HG02588 (cell line): ENCODE measurements around the gene KRTAP10-8.
"Not testable (repeated sequence)": the region's sequence is repeated elsewhere in the genome, so short reads cannot be mapped to it uniquely, and the experiment has no call there.

Source experiments
- ATAC-seq: cut with Tn5 transposase; IDR thresholded peaks from one replicate; pipeline ENCODE4 v1.9.1; 2021; ENCODE audit warnings: mild to moderate bottlenecking, moderate library complexity; ENCODE audit not compliant: unreplicated experiment

Gene KRTAP10-8

DNA sequence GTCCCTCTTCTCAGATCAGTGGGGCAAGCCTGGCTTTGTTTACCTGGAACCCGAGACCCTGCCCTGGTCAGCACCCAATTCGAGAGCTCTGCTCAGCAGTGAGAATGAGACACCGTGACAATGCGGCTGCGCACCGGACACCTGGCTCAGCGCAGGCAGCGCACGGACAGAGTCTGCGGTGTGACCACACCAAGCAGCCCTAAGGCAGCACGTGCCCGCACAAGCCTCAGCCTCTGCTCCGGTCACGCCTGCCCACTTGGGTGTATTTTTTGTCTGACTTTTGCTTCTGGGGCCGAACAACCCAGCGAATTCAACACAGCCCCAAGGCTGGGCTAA lies 4.7 kb downstream of the KRTAP10-8 start:
- ATAC-seq, result no peak

DNA sequence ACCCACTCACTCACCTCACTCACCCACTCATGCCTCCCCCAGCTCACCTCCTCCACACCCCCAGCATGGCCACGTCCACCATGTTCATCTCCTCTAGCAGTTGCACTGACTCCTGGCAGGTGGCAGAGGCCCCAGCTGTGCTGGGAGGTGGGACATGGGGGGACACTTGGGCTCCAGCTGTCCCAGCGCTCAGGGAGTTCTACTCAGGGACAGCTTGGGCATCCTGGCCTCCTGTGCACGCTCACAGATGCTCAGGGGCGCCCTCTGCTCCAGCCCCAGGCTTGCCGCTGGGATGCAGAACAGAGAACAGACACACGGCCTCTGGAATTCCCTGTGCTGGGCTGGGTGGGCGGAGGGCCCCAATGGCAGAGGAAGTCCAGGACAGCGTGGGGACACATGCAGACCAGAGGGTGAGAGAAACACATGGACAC lies 5.2 kb downstream of the KRTAP10-8 start:
- no peak for ATAC-seq

DNA sequence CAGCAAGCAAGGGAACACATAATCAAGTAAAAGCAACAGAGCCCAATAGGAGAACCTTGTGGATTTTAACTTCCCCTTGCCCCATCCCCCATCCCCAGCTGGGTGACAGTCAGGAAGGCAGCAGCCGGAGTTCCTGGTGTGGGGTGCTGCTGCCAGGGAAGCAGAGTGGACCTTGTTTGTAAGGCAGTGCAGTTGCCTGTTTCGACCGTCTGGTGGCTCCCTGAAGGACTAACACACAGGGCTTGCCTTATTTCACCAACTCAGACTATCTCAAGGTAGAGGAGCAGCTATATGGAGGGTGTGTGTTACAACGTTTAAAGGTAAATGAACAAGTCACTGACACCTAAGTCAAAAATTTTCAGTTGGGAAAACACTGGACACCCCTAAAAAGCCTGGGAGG lies 6.6 kb downstream of the KRTAP10-8 start:
- no peak for ATAC-seq

DNA sequence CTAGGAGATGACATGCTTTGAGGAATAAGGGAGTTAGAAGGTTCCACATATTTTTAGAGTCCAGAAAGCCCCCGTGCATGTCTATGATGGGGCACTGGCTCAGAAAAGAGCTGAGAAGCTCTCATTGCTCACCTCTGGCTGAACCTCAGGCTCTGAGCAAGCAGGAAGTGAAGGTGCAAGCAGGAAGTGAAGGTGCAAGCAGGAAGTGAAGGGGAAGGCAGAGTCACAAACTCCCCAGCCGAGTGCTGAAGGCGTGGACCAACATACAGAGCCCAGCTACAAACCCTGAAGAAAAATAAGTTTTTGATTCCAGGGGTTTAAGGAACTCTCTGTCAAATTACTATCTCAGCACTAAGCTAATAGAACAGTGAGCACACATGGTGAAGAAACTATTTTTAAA lies 7.0 kb downstream of the KRTAP10-8 start:
- ATAC-seq, result no peak

DNA sequence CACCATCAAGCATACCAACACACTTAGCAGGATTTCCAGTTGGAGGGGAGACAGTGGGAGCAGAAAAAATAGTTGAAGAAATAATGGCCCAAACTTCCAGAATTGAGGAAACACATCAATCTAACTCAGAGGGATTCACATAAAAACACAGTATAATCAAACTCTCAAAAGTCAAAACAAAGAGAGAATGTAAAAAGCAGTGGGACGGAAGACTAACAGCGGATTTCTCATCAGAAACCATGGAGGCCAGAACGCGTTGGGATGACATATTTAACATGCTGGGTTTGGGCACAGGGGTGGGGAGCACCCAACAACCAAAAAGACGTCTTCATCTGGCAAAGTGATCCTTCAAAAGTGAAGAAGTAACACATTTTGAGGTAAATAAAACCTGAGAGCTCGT lies 8.0 kb downstream of the KRTAP10-8 start:
- ATAC-seq, result no peak

DNA sequence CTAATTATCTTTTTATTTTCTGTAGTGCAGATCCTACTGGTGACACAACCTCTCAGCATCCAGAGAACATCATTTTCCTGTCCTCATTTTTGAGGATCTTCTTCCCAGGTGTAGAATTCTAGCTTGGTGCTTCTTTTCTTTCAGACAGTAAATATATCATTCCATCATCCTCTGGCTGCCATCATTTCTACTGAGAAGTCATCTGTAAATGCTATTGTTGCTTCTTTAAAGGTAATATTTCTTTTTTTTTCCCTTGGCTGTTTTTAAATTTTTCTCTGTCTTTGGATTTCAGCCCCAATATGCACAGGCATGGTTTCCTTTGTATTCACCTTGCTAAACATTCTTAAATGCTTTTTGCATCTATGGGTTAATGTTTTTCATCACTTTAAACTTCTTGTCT lies 11.7 kb downstream of the KRTAP10-8 start:
- ATAC-seq, result no peak

DNA sequence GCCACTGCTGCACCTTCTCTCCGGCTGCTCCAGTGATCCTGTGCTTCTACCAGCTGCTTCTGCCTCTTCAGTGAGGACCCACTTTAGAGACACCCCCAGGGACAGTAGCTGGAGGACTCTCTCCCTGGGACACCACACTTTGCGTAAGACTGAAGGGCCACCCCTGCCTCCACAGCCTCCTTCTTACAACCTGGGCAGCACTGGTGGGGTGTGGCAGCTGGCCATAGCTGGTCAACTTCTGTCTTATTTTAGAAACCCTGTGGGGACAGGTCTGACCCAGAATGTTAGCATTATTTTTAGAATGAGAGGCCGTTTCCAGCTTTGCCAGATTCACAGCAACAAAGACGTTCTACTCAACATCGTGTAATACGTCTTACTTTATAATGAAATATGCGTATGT lies 13.9 kb downstream of the KRTAP10-8 start:
- no peak for ATAC-seq

DNA sequence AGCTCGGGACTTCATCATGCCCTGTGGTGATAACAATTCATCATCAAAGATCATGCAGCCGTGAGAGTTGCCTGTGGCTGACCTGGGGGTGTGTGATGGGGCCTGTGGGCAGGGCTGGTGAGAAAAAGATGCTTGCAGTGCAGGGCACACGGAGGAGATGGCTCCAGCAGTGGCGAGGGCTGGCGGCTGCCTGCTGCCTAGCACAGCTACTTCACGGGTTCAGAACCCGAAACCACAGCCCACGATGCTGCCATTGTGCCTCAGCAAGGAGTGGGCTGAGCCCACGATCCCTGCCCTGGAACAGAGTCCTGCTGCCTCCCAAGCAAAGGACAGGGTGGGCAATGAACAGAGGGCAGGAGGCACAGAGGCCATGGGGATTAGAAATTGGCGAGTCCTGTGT lies 14.4 kb downstream of the KRTAP10-8 start:
- no peak for ATAC-seq

DNA sequence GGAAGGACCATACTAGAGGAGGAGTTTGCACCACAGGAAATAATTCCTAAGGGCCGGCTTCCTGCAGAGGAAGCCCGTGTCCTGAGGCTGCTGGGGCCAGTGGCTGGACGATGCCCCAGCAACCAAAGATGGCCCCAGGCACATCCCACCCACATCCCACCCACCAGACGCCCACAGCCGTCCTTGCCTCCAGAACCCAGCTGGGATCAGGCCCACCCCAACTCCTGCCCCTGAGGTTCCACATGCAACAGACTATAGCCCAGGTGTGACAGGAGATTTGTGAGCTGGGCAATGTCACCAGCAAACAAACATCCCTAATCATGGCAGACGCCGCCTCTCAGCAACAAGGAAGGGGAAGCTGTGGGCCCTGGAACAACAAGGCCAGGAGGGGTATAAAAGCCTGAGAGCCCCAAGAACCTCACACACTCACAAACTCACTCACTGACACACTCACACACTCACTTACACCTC lies 14.8 kb downstream of the KRTAP10-8 start, which contains the start of gene KRTAP10-9:
Gene KRTAP10-9 (plus strand): TSS at position 421 of the 471 bp plus-strand sequence. CDS start 79 bp downstream, outside the sequence.
- no peak for ATAC-seq

DNA sequence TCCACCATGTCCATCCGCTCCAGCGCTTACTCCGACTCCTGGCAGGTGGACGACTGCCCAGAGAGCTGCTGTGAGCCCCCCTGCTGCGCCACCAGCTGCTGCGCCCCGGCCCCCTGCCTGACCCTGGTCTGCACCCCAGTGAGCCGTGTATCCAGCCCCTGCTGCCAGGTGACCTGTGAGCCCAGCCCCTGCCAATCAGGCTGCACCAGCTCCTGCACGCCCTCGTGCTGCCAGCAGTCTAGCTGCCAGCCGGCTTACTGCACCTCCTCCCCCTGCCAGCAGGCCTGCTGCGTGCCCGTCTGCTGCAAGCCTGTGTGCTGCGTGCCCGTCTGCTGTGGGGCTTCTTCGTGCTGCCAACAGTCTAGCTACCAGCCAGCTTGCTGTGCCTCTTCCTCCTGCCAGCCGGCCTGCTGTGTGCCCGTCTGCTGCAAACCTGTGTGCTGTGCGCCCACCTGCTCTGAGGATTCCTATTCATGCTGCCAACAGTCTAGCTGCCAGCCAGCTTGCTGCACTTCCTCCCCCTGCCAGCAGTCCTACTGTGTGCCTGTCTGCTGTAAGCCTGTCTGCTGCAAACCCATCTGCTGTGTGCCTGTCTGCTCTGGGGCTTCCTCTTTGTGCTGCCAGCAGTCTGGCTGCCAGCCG lies 15.4 kb downstream of the KRTAP10-8 start:
- ATAC-seq, result not testable (repeated sequence)

DNA sequence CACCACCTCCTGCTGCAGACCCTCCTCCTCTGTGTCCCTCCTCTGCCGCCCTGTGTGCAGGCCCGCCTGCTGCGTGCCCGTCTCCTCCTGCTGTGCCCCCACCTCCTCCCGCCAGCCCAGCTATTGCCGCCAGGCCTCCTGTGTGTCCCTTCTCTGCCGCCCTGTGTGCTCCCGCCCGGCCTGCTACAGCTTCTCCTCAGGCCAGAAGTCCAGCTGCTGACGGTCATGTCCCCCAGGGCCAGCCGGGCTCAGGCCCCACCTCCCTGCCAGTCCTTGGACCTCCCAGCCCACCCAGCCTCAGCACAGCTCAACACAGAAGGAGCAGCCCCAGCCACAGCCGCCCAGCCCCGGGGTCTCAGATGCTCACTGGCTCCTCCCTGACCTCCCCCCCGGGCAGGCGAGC lies 16.0 kb downstream of the KRTAP10-8 start:
- not testable (repeated sequence) for ATAC-seq

DNA sequence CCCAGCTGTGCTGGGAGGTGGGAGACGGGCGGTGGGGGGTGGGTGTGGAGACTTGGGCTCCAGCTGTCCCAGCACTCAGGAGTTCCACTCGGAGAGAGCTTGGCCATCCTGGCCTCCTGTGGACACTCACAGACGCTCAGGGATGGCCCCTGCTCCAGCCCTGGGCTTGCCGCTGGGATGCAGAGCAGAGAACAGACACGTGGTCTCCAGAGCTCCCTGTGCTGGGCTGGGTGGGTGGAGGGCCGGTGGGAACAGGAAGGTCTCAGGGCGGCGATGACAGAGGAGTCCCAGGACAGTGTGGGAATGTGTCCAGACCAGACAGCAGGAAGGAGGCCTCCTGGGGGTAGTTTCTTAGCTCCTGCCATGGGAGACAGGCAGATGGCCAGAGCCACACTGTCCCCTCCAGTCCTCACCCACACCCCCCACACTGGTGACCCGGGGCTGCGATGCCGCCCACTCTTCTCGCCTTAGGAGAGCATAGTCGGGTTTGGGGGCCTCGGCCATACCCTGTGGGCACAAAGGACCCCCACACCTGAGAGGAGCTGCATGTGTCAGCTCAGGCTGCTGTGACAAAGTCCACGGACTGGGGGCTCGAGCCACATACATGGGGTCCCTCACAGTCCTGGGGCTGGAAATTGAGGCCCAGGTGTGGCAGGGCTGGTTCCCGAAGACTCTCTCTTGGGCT lies 17.0 kb downstream of the KRTAP10-8 start:
- ATAC-seq, result no peak

DNA sequence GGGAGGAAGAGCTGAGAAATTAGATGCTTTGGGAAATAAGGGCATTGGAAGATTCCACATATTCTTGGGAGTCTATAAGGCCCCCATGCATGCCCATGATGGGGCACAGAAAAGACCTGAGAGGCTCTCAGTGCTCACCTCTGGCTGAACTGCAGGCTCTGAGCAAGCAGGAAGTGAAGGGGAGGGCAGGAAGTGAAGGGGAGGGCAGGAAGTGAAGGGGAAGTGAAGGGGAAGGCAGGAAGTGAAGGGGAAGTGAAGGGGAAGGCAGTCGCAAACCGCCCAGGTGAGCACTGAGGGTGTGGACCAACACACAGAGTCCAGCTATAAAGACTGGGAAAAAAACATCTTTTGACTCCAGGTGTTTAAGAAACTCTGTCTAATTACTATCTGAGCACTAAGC lies 18.6 kb downstream of the KRTAP10-8 start:
- ATAC-seq, result no peak

DNA sequence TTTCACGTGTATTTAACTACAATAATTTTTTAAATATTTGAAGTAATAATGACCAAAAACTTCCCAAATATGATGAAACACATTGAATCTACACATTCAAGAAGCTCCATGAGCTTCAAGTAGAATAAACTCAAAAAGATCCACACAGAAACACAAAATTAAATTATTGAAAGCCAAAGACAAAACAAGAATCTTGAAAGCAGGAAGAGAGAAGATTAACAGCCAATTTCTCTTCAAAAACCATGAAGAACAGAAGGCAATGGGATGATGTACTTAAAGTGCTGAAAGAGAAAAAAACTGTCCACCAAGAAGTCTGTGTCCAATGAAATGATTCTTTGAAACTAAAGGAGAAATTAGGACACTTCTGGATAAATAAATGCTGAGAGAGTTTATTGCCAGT lies 20.2 kb downstream of the KRTAP10-8 start:
- ATAC-seq, result no peak

DNA sequence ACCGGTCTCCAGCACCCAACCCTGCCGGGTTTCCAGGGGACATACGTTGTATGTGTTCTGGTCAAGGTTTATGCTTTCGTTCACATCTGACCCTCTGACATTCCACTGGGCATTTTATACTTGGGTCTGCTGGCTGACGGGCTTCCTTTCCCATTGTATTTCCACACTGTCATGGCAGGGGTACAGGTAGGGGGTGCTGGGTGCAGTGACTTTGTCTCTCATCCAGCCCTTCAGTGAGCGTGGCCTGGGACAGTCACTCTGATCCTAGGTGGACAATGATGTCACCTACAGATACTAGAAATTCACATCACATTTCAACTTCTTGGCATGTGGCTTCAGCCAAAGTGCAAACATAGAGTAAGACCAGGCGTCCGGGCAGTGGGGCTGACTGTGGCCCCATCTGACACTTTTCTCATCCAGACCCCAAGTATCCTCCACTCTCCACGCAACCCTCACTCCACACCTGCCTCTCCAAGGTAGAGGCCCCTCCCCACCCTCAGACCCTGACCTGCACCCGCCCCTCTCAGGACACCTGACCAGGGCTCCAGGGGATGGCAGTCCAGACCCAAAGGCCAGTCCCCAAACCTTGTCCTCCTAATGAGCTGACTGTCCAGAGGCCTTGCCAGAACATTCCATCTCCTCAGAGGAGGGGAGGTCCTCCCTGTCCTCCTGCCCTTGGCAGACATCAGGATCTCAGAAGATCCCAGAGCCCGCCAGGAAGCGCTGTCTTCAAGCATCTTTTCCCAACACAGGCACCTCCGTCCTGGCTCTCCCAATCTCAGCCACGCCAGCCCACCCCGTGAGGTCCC lies 24.5 kb downstream of the KRTAP10-8 start:
- ATAC-seq, result no peak

DNA sequence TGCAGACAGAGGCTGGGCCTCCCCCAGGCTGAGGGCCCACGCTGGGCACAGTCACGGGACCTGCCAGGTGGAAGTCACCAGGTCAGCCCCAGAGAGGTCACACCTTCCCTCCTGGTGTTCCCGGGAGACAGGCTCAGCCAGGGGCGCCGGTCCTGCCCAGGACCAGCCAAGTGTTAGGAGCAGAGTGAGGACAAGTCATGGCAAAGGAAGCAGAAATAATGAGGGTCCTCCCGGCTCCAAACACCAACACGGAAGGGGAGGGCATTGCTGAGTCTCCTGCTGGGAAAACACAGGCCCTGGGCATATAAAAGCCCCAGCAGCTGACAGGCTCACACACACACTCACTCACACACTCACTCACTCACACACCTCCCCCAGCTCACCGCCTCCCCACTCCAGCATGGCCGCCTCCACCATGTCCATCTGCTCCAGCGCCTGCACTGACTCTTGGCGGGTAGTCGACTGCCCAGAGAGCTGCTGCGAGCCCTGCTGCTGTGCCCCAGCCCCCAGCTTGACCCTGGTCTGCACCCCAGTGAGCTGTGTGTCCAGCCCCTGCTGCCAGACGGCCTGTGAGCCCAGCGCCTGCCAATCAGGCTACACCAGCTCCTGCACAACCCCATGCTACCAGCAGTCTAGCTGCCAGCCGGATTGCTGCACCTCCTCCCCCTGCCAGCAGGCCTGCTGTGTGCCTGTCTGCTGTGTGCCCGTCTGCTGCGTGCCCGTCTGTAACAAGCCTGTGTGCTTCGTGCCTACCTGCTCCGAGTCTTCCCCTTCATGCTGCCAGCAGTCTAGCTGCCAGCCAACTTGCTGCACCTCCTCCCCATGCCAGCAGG lies 25.4 kb downstream of the KRTAP10-8 start, which contains the start of gene KRTAP10-10:
Gene KRTAP10-10 (plus strand): TSS at position 339 of the 833 bp plus-strand sequence. CDS start 62 bp downstream, at position 401.
- no peak for ATAC-seq

DNA sequence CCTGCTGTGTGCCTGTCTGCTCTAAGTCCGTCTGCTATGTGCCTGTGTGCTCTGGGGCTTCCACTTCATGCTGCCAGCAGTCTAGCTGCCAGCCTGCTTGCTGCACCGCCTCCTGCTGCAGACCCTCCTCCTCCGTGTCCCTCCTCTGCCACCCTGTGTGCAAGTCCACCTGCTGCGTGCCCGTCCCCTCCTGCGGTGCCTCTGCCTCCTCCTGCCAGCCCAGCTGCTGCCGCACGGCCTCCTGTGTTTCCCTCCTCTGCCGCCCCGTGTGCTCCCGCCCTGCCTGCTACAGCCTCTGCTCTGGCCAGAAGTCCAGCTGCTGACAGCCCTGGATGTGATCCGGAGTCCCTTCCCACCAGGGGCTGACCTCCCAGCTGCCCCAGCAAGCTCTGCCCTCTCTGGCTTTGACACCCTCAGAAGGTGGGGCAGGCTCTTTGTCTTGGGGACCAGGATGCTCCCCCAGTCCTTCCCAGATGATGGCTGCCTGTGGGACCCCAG lies 26.0 kb downstream of the KRTAP10-8 start:
- not testable (repeated sequence) for ATAC-seq

DNA sequence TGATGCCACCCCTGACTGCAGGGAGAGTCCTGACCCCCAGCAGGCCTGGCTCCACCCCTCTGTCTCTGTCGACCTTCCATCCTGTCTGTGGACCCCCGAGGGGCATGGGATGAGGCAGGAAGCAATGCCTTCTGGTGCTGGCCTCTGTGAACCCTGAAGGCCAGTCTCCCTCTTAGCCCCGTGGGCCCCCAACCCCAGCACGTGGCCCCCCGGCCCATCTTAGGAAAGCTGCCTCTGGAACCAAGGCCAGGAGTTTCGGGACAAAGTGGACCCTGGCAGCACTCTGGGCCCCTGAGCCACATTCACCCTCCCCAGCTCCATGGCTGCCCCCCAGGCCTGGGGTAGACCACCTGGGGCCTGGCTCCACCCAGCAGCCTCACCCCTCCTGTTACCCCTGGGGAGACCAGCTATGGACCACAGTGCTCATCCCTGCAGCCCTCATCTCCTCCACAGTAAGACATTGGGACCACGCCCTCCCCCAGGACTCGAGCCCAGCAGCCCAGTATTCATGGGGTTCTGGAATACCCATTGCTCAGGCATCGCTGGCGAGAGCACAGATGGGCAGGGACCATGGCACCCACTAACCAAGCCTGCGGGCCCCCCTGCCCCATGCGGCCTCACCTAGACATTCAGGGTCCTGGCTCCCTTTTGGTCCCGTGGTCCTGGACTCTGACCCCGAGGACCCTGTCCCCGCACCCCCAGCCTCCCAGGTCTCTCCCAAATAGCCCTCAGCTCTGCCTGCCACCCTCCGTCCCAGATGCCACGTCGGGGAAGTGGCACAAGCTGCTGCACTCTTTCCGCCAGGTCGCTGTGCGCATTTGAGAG lies 26.8 kb downstream of the KRTAP10-8 start:
- ATAC-seq, result not testable (repeated sequence)

DNA sequence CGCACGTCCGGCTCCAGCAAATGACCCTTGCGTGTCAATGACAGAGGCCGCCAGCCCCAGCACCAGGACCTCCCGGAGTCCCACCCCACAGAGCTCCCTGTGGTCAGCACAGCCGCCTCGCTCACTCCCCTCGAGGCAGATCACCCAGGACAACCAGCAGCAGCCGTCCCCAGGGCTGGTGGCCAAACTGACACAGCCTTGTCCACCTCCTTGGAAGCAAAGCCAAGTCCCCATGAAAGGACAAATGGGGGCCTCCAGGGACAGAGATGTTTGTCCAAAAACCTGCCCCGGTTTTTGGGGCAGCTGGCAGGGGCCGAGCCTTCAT lies 27.4 kb downstream of the KRTAP10-8 start:
- no peak for ATAC-seq

DNA sequence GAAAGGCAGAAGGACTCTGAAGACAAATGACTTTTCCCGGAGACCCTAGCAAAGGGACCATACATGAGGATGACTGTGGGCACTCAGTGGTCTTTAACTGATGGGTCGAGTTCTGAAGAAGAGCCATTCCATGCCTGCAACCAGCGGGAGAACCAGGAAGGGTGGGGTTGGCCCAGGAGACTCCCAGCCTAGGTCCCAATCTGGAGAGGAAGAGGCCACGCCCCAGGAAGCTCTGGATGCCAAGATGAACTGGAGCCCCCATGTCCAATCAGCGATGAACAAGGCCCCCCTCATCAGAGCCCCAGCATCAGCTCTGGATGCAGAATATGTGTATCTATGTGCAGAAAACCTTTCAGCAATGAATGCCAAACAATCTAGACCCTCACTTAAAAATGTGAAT lies 28.9 kb downstream of the KRTAP10-8 start:
- no peak for ATAC-seq
